GM13977 (cell line): Measurements from ENCODE around the gene GABBR2.

ENCODE experiments used
- DNase-seq: peaks from one replicate; pipeline ENCODE4 v3.0.0; 2012; ENCODE audit warnings: low spot score
- CTCF ChIP-seq: IDR thresholded peaks from 2 replicates; pipeline ENCODE4 v1.5.1; 2012; ENCODE audit warnings: mild to moderate bottlenecking, control low read depth; ENCODE audit not compliant: insufficient read depth; ENCODE audit errors: extremely low read depth, missing control alignments
- in situ Hi-C: fragments of 300-500 bp; cut with MboI; formaldehyde crosslinking; loops from one replicate; pipeline ENCODE4 v1.12.0; 2022; ENCODE audit warnings: low sequenced_read_pairs, low pct_unique_long_range_greater_than_20kb, mixed read lengths, inconsistent platforms; ENCODE audit not compliant: unreplicated experiment

GABBR2 gene

GRCh38 chr9:98563212-98563907 is 145.4 kb downstream of the GABBR2 start:
- in situ Hi-C loops: no loop called here
- no peak for DNase-seq
- no peak for TF ChIP-seq CTCF

DNA sequence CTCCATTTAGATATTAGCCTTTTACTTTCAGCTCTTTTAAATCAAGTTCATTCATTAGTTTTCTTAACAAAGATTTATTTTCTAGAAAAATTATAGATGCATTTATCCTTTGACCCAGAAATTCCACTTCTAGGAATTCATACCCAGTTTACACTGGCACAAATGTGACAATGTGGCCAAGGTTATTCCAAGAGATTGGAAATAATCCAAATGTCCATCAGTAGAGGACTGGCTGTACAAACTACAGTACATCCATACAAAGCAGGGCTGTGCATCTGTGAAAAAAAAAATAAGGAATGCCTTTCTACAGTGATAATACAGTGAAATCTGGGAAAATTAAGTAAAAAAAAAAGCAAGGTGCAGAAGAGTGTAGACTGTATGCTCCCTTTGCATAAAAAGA is 149.2 kb downstream of the GABBR2 start:
- in situ Hi-C loops: no loop called here
- DNase-seq: no peak
- no peak for TF ChIP-seq CTCF

- in situ Hi-C loops: no loop called here
- DNase-seq: no peak
- TF ChIP-seq CTCF: no peak
Measured at GRCh38 chr9:98558575-98558974, 150.2 kb downstream of the GABBR2 start.

DNA sequence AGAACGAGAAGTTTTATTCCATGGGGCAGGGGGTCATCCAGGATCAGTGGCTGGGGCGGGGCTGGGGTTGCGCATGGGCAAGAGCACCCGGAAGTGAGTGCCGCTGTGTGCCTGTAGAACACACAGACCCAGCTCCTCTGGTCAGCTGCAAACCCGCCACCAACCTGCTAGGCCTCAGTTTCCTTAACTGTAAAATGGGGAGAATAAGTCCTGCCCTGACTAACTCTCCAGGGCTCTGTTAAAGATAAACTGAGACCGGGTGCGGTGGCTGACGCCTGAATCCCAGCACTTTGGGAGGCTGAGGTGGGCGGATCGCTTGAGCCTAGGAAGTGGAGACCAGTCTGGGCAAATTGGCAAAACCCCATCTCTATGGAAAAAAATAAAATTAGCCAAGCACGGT is 152.2 kb downstream of the GABBR2 start:
- in situ Hi-C loops: no loop called here
- no peak for TF ChIP-seq CTCF
- no peak for DNase-seq

GRCh38 chr9:98555651-98556465 is 152.9 kb downstream of the GABBR2 start:
- no peak for TF ChIP-seq CTCF
- in situ Hi-C loops: no loop called here
- DNase-seq: no peak

GRCh38 chr9:98554752-98555151 is 154.0 kb downstream of the GABBR2 start:
- in situ Hi-C loops: no loop called here
- DNase-seq: no peak
- TF ChIP-seq CTCF: no peak
